Measurements from ENCODE around the gene ASS1.

ASS1 gene

DNA sequence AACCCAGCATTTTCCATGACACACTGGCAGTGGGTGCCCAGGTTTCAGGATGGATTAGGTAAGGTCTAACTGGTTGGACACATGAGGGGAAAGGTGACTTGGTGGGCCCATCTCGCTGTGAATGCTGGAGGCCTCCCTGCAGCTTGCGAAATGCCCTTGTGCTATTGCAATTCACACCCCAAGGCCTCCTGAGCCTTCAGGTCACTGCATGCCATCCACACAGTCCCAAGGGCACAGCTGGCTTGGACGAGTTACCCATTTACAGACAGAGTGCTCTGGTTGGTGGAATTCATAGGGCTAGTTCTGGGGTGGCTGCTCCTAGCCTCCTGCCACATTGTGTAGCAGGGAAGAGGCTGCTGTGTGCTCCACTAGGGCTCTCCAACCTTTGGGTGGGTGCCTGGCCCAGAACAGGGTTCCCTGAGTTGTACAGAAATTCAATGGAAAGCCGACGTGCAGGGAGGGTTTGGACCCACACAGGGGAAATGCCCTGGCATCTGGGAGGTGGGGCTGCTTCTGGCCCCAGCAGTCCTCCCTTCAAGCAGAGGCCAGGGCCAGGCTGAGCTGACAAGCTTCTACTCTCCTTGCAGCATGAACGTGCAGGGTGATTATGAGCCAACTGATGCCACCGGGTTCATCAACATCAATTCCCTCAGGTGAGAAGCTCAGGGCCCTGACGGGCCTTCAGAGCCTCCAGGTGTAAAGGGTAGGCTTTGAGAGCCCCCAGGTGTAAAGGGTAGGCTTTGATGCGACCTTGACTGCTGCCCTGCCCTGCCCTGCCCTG is 54.3 kb downstream of the ASS1 start:
- DNase-seq (ENCODE audit: low spot score), result no peak

GRCh38 chr9:130499804-130500263 is 55.1 kb downstream of the ASS1 start:
- DNase-seq (ENCODE audit: low spot score), result no peak

- DNase-seq (ENCODE audit: low spot score), result no peak
These were observed 55.8 kb downstream of the ASS1 start for GRCh38 chr9:130500340-130501180.

- no peak for DNase-seq (ENCODE audit: low spot score)
These were observed 56.9 kb downstream of the ASS1 start for GRCh38 chr9:130501639-130502038.

- DNase-seq (ENCODE audit: low spot score), result no peak
These were observed 63.5 kb downstream of the ASS1 start for GRCh38 chr9:130508218-130508617.

DNA sequence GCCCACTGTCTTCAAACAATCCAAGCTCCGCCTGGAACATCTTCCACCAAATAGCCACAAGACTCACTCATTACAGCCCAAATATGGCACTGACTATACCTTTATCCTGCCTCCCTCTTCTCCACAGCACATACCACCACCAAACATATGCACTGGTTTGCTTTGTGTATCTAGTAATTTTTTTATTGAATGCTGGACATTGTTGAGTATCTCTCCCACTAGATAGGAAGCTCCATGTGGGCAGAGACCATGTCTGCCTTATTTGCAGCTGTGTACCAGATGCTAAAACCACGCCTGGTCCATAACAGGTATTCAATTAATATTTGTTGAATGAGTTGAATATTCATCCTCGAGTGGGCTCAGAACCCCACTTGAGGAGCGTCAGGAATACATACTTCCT is 67.4 kb downstream of the ASS1 start:
- no peak for DNase-seq (ENCODE audit: low spot score)

DNA sequence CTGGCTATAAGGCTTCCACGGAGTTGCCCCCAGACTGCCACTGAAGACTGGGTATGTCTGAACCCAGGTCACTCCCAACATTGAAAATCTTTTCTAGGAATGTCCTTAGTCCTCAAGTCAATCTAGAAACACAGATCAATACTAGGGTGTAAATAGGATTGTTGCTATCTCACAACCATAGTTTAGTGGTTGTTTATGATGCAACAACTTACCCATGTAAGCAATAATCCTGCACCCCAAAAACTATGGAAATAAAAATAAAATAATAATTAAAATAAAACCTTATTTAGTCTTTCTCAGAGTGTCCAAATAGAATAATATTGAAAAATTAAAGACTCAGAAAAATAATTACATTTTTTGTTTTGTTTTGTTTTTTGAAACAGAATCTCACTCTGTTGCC is 68.3 kb downstream of the ASS1 start:
- DNase-seq (ENCODE audit: low spot score), result no peak

DNA sequence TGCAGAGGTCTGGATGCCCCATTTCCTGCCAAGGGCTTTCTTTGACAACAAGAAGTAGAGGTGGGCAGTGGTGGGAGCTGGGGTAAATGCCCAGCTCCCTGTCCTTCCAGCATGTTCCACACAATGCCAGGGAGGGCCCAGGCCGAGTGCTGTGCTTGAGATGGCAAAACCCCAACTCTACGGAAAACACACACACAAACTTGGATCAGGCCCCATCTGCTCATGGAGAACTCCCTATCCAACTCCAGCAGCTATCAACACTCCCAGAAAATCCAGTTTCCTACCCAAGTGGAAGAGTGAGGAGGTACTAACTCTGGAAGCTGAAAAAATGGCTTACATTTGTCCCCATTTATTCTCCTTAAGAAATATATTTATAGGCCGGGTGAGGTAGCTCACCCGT is 73.5 kb downstream of the ASS1 start:
- no peak for DNase-seq (ENCODE audit: low spot score)

DNA sequence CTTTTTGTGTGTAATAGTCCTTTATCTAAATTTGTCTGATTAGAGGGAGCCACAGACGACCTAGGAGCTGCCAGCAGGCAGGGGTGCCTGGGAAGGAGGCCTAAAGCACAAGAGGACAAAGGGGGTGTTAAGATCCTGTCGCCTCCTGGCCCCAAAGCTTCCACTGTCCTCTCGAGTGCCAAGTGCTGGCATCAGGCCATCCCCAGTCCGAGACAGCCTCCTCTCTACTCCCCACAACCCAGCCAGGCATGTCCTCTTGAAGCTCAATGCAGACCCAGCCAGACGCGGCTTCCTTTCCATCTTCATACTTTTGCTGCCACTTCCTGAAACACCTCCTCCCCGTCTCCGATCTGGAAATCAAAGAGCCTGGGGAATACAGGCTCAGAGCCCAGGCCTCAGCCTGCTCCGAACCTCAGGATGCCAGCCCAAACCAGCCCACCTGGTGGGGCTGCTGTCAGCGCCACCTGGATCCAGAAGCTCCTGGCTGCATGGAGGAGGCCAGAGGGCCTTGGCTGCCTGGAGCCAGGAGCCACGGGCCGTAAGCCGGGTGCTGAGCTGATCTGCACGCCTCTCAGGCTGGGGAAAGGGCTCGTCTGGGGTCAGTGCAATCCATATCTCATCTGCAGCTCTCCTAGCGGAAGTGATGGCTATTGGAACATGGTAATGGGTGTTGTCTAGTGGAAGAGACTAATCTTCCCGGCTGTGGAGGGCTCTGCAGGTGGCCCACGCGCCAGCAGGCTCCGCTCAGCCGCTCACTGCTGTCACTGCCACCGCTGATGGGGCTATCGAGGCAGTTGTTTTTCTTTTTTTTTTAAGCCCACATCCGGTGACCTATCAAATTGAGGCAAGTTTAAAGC is 74.4 kb downstream of the ASS1 start:
- no peak for DNase-seq (ENCODE audit: low spot score)

DNA sequence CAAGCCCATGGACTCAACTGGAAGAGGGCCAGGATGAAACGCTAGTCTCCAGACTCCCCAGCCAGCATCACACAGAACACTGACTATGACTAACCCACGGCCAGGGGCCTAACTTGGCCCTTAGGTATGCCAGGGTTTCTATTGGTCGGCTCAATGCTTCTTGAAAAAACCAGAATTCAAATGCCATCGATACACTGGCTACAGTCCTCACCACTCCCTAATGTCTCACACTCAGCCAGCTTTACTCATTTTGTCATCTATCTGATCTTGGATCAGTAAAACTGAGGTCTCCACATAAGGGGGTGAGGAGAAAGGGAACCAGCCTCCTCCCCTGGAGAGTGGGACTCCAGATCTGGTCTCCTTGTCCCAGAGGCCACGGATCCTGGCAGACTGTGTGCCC is 75.2 kb downstream of the ASS1 start:
- DNase-seq (ENCODE audit: low spot score), result no peak

DNA sequence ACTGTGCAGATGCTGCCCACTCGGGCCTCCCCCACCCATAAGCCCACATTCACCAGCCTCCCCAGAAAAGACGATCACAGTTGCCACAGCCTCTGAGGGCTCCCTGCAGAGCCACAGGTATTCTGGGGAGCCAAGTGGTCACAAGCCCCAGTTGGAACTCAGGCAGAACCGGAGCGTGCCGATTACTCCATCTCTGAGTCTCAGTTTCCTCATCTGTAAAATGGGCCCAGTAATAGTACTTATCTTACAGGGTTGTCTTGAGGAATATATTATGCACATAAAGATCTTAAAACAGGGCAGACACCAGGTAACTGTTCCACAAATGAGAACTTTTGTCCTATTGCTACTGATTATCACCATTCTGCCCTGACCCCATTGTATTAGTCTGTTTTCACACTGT is 77.0 kb downstream of the ASS1 start:
- no peak for DNase-seq (ENCODE audit: low spot score)

- no peak for DNase-seq (ENCODE audit: low spot score)
These were observed 77.6 kb downstream of the ASS1 start for GRCh38 chr9:130522233-130522808.

DNA sequence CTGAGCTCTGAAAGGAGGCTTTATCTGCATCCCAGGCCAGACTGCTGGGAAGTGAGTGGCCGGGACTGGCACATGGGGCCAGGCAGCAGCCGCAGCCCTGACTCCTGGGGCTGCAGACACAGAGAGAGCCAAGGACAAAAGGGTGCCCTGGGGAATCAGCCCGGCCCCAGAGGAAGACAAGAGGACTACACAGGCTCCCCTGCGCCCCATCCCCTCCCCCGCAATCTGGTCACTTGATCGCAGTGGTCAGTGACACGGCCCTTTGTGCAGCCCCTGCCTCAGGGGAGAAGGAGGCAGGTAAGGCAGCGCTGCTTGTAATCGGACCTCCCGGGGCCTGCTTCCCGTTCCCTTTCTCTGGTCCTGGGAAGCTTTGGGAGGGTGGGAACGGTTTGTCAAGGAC is 79.2 kb downstream of the ASS1 start:
- no peak for DNase-seq (ENCODE audit: low spot score)

DNA sequence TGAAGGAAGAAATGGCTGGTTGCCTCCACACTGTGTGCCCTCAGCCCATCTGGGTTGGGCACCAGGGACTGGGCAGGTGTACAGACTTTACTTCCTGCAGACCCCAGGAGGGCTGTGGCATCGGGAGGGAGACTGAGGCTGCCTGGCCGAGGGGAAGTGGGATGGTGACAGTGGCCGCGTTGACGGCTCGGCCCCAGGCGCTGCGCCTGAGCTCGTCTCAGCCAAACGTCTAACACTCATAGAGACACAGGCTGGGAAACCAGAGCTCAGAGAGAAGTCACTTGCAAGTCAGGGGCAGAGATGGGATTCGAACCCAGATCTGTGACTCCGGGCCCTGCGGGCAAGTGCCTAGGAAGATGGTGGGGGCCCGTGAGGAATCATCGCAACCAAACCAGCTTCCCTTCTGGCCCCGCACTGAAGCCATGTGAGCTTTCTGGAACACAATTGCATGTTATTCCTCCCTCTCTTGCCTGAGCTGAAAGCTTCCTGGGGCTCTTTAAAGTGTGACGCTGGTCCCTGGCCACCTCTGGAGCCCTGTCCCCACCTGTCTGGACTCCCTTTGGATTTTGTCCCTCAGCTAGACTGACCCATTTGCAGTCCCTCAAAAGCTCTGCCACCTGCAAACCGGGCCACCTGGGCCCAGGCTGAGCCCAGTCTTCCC is 81.6 kb downstream of the ASS1 start:
- no peak for DNase-seq (ENCODE audit: low spot score)

- DNase-seq (ENCODE audit: low spot score), result no peak
These were observed 82.3 kb downstream of the ASS1 start for GRCh38 chr9:130526854-130527650.

DNA sequence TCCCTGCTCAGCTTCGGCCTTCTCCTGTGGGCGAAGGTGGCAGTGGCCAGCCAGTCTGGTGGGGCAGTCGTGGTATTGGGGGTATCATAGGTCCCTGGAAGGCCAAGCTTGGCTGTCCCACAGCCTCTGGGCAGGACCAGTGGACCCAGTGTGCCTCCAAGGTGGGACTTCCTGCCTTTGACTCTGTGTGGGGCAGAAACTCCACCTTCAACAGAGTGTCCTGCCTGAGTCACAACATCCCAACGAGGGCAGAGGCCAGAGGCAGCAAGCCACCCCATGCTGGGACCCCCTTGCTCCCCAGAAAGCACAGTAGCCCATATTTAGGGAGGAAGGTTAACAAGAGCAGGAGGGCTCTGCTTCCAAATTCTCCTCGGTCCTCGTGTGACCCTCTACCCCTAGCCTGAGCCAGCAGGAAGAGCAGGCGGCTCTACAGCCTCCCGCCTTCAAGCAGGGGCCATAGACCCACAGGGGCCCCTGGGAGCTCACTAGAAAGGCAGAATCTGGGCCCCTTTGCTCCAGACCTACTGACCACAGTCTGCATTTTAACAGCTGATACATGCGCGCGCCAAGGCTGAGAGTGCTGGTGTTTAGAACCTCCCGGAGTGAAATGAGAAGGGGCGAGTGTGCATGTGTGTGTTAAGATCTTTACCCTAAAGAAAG is 83.0 kb downstream of the ASS1 start:
- DNase-seq (ENCODE audit: low spot score), result no peak

GRCh38 chr9:130528674-130529073 is 83.9 kb downstream of the ASS1 start:
- no peak for DNase-seq (ENCODE audit: low spot score)

GRCh38 chr9:130530938-130531337 is 86.2 kb downstream of the ASS1 start:
- no peak for DNase-seq (ENCODE audit: low spot score)

DNA sequence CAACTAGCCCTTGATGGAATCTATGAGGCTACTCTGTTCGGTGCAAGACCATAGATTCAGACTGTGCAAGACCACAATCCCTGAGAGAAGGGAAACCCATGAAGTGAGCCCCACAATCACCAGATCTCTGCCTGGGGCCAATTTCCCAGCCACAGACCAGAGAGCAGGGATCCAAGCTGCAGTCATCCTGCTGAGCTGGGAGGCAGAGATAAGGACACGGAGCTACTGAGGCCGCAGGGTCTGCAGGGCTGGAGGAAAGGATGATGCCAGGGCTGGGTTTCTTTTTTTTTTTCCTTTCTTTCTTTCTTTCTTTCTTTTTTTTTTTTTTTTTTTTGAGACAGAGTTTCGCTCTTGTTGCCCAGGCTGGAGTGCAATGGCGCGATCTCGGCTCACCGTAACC is 86.9 kb downstream of the ASS1 start:
- DNase-seq (ENCODE audit: low spot score), result no peak

- DNase-seq (ENCODE audit: low spot score), result no peak
These were observed 87.8 kb downstream of the ASS1 start for GRCh38 chr9:130532426-130533080.
